GM21529 (cell line): ENCODE data around the gene COPS4.
"Not testable (repeated sequence)": the region's sequence is repeated elsewhere in the genome, so short reads cannot be mapped to it uniquely, and the experiment has no call there.

Source experiments
- ATAC-seq: cut with Tn5 transposase; IDR thresholded peaks from one replicate; pipeline ENCODE4 v1.9.1; 2021; ENCODE audit not compliant: unreplicated experiment

COPS4 gene

GRCh38 chr4:83023599-83023998 is 11.4 kb upstream of the COPS4 start:
- not testable (repeated sequence) for ATAC-seq

- ATAC-seq = no peak
Observed at GRCh38 chr4:83024233-83024632, 10.8 kb upstream of the COPS4 start.

DNA sequence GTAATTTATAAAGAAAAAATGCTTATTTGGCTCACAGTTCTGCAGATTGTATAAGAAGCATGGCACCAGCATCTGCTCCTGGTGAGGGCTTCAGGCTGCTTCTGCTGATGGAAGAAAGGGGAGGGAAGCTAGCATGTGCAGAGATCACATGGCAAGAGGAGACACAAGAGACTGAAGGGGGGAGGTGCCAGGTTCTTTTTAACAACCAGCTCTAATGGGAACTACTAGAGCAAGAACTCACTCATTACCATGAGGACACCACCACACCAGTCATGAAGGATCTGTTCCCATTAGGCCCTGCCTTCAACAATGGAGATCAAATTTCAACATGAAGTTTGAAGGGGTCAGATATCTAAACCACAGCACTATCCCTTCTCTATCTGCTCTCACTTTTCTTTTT is 9.4 kb upstream of the COPS4 start:
- no peak for ATAC-seq

GRCh38 chr4:83028976-83029375 is 6.0 kb upstream of the COPS4 start:
- no peak for ATAC-seq

GRCh38 chr4:83029688-83030087 is 5.3 kb upstream of the COPS4 start:
- no peak for ATAC-seq

DNA sequence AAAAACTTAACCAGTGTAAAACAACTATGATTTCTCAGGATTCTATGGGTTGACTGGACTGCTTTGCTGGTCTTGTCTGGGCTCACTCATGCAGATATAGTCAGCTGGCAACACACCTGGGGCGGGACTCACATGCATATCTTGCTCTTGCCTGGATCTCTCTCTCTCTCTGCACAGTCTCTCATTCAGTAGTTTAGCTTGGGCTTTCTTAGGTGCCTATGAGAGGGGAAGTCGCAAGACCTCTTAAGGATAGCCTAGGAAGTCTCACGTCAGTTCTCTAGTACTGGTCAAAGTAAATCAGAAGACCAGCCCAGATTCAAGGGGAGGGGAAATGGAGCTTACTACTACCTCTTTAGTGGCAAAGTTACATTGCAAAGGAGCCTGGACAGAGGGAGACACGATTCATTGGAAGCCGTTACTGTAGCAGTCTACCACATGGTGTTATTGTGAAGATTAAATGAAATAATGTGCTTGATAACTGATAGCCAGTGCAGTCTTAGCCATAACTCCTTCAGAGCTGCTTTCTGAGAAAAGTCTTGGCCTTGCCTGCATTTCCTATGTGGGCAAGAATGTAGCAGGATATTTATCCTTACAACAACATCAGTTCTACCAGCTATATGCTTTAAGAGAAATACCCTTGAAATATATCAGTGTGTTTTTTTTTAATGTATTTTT is 2.1 kb downstream of the COPS4 start:
- ATAC-seq = no peak

DNA sequence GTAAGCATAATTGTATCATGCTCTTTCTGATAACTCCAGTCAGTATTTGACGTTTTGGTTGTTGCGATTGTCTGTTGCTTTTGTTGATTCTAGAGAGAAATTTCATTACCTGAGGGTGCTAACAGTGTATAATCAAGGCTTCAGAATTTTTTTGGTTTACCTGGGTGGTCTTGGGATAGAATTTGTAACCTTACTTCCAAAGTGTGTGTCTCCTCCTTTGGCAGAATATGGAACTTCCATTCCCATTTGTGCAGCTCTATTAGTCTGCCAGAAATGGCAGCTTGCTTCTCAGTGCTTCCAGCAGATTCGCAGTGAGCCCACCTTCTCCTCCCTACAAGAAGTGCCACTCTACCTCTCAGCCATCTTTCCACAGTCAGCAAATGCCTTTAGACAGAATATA is 5.3 kb downstream of the COPS4 start:
- no peak for ATAC-seq

GRCh38 chr4:83043157-83043556 is 8.2 kb downstream of the COPS4 start:
- ATAC-seq = not testable (repeated sequence)

- ATAC-seq = no peak
Observed at GRCh38 chr4:83043801-83044407, 8.9 kb downstream of the COPS4 start.

DNA sequence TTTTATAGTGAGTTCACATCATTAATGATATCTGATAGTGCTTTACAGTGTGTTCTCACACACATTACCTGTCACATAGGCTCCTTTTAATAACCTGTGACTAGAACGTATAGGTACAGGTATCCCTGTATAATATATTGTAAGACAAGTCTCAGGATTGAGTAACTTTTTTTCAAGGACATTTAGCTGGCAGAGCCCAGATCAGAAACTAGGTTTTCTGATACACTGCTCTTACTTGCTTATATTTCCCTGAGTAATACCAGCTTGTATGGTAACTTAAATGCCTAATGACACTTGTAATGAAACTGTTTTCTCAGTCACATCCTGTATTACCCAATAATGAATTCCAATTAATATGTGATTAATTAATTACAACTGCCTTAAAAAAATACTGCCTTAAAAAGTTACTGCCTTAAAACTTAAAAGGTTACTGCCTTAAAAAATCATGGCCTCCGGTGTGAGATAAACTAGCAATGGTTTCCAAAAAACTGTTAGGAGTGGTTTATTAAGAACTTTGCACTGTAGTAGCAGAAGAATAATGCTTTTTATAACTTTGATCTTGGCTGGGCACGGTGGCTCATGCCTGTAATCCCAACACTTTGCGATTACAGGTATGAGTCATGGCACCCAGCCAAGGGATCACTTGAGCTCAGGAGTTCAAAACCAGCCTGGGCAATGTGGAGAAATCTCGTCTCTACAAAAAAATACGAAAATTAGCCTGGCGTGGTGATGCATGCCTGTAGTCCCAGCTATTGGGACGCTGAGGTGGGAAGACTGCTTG is 11.9 kb downstream of the COPS4 start:
- ATAC-seq = no peak

DNA sequence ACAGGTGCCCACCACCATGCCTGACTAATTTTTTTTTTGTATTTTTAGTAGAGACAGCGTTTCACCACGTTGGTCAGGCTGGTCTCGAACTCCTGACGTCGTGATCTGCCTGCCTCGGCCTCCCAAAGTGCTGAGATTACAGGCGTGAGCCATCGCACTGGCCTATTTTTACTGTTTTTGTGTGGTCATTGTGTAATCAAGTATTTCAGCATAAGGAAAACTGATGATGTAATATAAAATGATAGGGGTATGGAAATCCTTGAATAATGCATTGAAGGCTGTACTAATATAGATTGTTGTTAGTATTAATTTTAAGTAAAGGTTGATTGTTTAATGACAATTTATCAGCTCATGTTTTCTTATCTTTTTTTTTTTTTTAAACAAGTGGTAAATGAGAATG is 13.8 kb downstream of the COPS4 start:
- not testable (repeated sequence) for ATAC-seq

- no peak for ATAC-seq
Observed at GRCh38 chr4:83054928-83055327, 19.9 kb downstream of the COPS4 start.

GRCh38 chr4:83062739-83063138 is 27.8 kb downstream of the COPS4 start:
- no peak for ATAC-seq

DNA sequence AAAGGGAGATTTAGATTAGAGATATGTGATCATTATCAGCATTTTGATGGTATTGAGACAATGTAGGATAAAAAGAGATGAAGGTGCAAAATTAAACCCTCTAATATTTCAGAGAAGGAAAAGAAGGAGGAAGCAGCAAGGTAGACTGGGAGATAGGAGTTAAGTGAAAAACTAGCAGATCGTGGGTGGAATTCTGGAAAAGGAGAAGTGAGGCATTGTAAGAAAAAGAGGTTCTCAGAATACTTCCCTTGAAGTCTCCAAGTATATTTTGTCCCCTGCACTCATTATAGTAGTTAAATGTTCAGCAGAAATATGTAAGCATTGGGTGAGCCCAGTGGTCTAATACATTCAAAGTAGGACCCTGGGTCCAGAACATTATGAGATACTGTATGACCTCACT is 30.3 kb downstream of the COPS4 start:
- ATAC-seq = no peak

DNA sequence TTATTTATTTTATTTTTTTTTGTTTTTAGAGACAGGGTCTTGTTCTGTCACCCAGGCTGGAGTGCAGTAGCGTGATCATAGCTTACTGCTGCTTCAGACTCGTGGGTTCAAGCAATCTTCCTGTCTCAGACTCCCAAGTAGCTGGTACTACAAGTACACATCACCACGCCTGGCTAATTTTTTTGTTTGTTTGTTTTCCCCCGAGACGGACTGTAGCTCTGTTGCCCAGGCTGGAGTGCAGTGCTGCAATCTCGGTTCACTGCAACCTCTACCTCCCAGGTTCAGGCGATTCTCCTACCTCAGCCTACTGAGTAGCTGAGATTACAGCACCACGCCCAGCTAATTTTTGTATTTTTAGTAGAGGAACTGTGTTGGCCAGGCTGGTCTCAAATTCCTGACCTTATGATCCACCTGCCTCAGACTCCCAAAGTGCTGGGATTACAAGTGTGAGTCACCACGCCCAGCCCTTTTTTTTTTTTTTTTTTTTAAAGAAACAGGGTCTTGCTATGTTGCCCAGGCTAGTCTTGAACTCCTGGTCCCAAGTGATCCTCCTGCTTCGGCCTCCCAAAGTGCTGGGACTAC is 32.2 kb downstream of the COPS4 start:
- ATAC-seq = no peak

DNA sequence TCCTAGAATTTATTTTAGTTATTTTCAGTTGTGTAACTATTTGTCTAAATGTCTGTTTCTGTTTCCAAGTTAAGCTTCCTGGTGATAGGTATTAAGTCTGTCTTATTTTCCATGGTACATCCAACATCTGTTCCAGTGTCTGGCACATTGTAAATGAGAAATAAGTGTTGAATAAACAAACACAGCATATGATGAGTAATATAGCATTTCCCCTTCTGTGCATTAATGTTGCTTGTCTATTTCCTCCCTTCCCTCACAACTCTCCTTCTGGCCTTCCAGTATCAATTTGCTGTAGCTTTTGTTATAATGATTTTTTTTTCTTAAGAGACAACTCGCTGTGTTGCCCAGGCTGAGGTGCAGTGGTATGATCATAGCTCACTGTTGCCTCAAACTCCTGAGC is 36.1 kb downstream of the COPS4 start:
- ATAC-seq = no peak

- peak; percentile 89 for ATAC-seq
Observed at GRCh38 chr4:83074086-83074704, 39.2 kb downstream of the COPS4 start.

DNA sequence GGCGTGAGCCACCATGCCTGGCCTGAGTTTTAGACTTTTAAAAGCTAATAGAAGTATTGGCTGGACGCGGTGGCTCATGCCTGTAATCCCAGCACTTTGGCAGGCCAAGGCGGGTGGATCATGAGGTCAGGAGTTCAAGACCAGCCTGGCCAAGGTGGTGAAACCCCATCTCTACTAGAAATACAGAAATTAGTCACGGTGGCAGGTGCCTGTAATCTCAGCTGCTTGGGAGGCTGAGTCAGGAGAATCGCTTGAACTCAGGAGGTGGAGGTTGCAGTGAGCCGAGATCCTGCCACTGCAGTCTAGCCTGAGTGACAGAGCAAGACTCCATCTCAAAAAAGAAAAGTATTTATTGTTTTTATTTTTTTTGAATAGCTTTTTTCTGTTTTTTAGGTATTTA is 39.8 kb downstream of the COPS4 start:
- ATAC-seq = not testable (repeated sequence)

- ATAC-seq = no peak
Observed at GRCh38 chr4:83075311-83076095, 40.5 kb downstream of the COPS4 start.

- ATAC-seq = no peak
Observed at GRCh38 chr4:83080561-83080960, 45.6 kb downstream of the COPS4 start.

DNA sequence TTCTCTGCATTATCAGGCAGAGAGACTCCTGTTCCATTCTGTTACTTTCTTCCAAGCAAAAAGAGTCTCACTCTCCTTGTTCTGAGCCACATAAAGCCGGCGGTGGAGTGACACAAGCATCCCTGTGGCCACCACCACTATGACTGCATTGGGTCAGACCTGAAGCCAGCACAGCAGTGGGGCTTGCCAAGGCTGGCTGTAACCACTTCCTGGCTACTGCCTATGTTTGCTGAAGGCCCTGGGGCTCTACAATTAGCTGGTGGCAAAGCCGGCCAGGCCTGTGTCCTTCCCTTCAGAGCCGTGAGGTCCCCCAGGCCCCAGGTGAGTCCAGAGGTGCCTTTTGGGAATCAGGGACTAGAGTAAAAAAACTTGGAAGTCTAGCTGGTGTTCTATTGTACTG is 47.8 kb downstream of the COPS4 start:
- no peak for ATAC-seq
